Nephron (organoid): Measurements from ENCODE around the gene ZNF648.

ENCODE experiments used
- H3K27ac Mint-ChIP-seq, 3 experiments: 2 replicates each; pipeline ENCODE4 v1.8.0; 2020; ENCODE audit warnings: mixed read lengths in 3 of 3, mild to moderate bottlenecking in 2 of 3, moderate library complexity in 1 of 3
- H3K27me3 Mint-ChIP-seq: 2 replicates; pipeline ENCODE4 v1.8.0; 2021; ENCODE audit warnings: low read depth, mild to moderate bottlenecking, moderate library complexity, mixed read lengths
- H3K36me3 Mint-ChIP-seq: 2 replicates; pipeline ENCODE4 v1.8.0; 2020; ENCODE audit warnings: low read depth, mixed read lengths
- H3K4me1 Mint-ChIP-seq: 2 replicates; pipeline ENCODE4 v1.8.0; 2020; ENCODE audit warnings: mixed read lengths
- H3K4me3 Mint-ChIP-seq, 3 experiments: 2 replicates each; pipeline ENCODE4 v1.8.0; 2020; ENCODE audit warnings: mild to moderate bottlenecking in 3 of 3, mixed read lengths in 3 of 3, moderate library complexity in 2 of 3
- H3K9me3 Mint-ChIP-seq: 2 replicates; pipeline ENCODE4 v1.8.0; 2020; ENCODE audit warnings: mixed read lengths
- TF ChIP-seq, protein P1 (sequence below), 3 experiments: fragments of 200-600 bp; sonication (generic); IDR thresholded peaks; one replicate each; pipeline ENCODE4 v1.5.0; 2021; ENCODE audit warnings: antibody characterized with exemption in 3 of 3; ENCODE audit not compliant: unreplicated experiment in 3 of 3

The ZNF648 gene, protein sequence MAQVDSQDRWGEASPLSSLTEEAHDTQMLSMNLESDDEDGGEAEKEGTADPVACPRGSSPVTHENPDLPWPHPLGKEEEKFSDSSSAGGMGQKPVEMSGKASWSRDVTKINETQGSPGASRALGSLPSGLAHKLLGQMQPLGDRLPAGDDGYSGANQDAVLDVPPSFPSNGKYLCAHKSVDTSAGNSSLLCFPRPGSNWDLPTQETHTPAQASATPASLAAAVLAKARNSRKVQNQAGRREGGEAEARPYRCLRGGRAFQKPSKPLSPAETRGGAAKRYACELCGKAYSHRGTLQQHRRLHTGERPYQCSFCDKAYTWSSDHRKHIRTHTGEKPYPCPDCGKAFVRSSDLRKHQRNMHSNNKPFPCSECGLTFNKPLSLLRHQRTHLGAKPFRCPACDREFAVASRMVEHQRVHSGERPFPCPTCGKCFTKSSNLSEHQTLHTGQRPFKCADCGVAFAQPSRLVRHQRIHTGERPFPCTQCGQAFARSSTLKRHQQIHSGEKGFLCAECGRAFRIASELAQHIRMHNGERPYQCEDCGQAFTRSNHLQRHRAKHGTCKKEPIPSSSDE

DNA sequence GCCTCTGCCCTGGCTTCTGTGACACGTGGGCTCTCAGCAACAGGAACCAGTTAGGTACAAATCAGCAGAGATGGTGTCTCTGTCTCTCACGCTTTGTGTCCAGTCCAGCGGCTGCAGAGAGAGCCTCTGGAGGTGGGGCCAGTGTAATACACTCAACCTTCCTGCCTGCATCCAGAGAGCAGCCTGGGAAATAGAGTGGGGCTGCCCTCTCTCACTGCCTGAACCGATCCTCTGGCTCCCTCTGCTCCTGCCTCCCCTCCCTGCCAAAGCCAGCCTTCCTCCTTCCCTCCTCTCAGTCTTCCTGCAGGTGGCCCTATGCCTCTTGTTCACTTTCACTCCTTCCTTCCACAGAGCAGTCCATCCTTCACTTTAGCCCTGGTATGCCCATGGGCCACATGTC lies at the start of gene ZNF648:
Gene ZNF648 (minus strand): TSS at position 119 of the 400 bp plus-strand sequence. CDS start 3,702 bp downstream, outside the sequence.
- peak within 1 kb of the TSS; percentile 80 to 87 (median 83) for H3K4me3 Mint-ChIP-seq
- peaks cover 12% of the 10 kb centered on the region for H3K9me3 Mint-ChIP-seq
- TF ChIP-seq, protein P1, sequence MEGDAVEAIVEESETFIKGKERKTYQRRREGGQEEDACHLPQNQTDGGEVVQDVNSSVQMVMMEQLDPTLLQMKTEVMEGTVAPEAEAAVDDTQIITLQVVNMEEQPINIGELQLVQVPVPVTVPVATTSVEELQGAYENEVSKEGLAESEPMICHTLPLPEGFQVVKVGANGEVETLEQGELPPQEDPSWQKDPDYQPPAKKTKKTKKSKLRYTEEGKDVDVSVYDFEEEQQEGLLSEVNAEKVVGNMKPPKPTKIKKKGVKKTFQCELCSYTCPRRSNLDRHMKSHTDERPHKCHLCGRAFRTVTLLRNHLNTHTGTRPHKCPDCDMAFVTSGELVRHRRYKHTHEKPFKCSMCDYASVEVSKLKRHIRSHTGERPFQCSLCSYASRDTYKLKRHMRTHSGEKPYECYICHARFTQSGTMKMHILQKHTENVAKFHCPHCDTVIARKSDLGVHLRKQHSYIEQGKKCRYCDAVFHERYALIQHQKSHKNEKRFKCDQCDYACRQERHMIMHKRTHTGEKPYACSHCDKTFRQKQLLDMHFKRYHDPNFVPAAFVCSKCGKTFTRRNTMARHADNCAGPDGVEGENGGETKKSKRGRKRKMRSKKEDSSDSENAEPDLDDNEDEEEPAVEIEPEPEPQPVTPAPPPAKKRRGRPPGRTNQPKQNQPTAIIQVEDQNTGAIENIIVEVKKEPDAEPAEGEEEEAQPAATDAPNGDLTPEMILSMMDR (IDR thresholded peaks at IDR 0.05; ENCODE audit: unreplicated experiment in 3 of 3) = no peak
- H3K4me1 Mint-ChIP-seq = peaks cover 15% of the 10 kb centered on the region
- H3K27me3 Mint-ChIP-seq = peaks cover 4% of the 10 kb centered on the region
- peak within 1 kb of the TSS in 1 of 3 experiments; percentile 6 for H3K27ac Mint-ChIP-seq
- peaks cover 4% of the 10 kb centered on the region for H3K36me3 Mint-ChIP-seq

DNA sequence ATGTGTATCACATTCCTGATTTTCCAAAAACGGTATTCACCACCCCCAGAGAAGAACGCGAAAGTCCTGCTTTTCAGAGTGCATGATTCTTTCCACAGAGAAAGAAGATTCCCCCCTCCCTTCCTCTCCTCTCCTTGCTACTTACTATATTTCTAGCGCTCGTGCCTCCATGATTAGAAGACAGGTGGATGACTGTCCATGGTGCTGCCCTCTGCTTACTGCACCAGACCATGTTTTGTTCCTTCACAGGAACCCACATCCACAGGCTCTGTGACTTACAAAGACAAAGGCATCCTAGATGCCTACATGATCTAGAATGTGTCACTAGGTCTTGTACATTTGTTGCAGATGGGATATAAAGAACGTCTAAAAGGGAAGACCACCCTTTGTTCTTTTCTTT lies 49.1 kb upstream of the ZNF648 start:
- H3K27me3 Mint-ChIP-seq = no peaks in the 10 kb centered on the region
- H3K27ac Mint-ChIP-seq = no peak overlapping the region
- H3K4me1 Mint-ChIP-seq = peaks cover 10% of the 10 kb centered on the region
- no peak overlapping the region for H3K4me3 Mint-ChIP-seq
- peaks cover 4% of the 10 kb centered on the region for H3K36me3 Mint-ChIP-seq
- H3K9me3 Mint-ChIP-seq = peaks cover 7% of the 10 kb centered on the region
- TF ChIP-seq, protein P1 (IDR thresholded peaks at IDR 0.05; ENCODE audit: unreplicated experiment in 3 of 3) = no peak

DNA sequence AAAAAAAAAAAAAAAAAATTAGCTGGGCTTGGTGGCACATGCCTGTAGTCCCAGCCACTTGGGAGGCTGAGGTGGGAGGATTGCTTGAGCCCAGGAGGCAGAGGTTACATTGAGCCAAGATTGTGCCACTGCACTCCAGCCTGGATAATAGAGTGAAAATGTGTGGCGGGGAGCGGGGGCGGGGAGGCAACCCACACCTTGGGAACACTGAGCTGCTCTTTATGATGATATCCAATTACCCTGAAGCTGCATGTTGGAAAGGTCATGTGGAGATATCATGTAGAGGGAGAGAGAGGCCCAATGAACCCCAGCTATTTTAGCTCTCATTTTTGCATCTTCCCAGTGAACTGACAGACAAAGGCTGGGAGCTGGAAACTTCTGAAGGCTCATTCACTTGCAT lies 48.3 kb upstream of the ZNF648 start:
- Mint-ChIP-seq H3K36me3 (peaks cover 4% of the 10 kb centered on the region), H3K27me3 (no peaks in the 10 kb centered on the region), H3K9me3 (peaks cover 7% of the 10 kb centered on the region), H3K27ac (no peak overlapping the region), H3K4me1 (peaks cover 10% of the 10 kb centered on the region), H3K4me3 (no peak overlapping the region)
- TF ChIP-seq, protein P1 (IDR thresholded peaks at IDR 0.05; ENCODE audit: unreplicated experiment in 3 of 3) = no peak

DNA sequence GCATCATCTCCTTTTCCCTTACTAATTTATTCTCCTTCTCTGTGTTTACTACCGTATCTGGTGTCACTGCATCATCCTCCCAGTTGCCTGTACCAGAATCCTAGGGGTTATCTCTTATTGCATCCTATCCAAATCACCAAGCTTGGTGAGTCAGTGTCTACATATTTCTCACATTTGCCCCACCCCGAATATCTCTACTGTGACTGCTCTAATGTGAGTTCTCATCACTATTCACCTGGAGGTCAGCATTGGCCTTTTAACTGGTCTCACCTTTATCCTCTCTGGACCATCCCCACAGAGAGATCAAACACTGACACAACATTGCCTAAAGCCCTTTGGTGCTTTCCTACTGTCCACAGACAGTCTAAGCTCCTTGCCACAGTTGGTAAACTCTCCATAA lies 45.7 kb upstream of the ZNF648 start:
- Mint-ChIP-seq H3K9me3 (peaks cover 7% of the 10 kb centered on the region), H3K27ac (no peak overlapping the region), H3K27me3 (no peaks in the 10 kb centered on the region), H3K36me3 (peaks cover 4% of the 10 kb centered on the region), H3K4me1 (no peaks in the 10 kb centered on the region), H3K4me3 (no peak overlapping the region)
- TF ChIP-seq, protein P1 (IDR thresholded peaks at IDR 0.05; ENCODE audit: unreplicated experiment in 3 of 3) = no peak

DNA sequence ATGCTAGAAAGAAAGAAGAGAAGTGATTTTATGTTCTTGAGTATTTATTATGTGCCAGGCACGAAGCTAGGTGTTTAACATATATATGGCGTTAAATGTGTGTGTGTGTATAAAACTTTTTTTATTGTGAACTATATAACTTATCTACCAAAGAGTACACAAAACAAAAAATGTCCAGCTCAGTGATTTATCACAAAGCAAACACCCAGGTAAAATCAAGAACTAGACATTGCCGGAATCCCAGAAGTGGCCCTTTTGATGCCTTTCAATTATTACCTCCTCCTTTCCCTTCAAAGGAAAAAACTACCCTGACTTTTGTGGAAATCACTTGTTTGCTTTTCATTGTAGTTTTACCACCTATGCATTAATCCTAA lies 40.5 kb upstream of the ZNF648 start:
- Mint-ChIP-seq H3K27ac (peak overlapping the region; percentile 49 to 80 (median 77)), H3K27me3 (no peaks in the 10 kb centered on the region), H3K36me3 (no peaks in the 10 kb centered on the region), H3K4me3 (no peak overlapping the region), H3K9me3 (peaks cover 10% of the 10 kb centered on the region), H3K4me1 (no peaks in the 10 kb centered on the region)
- TF ChIP-seq, protein P1 (IDR thresholded peaks at IDR 0.05; ENCODE audit: unreplicated experiment in 3 of 3) = no peak
